SK-N-SH (cell line): ENCODE data around the gene CA10.

ENCODE experiments used
- CTCF ChIP-seq: fragments of 200-600 bp; sonication (generic); IDR thresholded peaks from 2 replicates; pipeline ENCODE4 v1.6.1; 2017; ENCODE audit warnings: antibody characterized with exemption, mild to moderate bottlenecking, moderate library complexity
- EP300 ChIP-seq, 2 experiments: IDR thresholded peaks; 2 replicates each; pipeline versions ENCODE4 v1.4.0 to v1.6.1; 2012; ENCODE audit warnings: borderline replicate concordance in 1 of 2, low read depth in 1 of 2, low read length in 1 of 2
- EZH2phosphoT487 ChIP-seq: fragments of 200-600 bp; sonication (generic); IDR thresholded peaks from 2 replicates; pipeline ENCODE4 v1.6.1; 2017; ENCODE audit warnings: low read depth, mixed run types, mild to moderate bottlenecking, antibody characterized with exemption, moderate library complexity, borderline replicate concordance
- MAX ChIP-seq: IDR thresholded peaks from 2 replicates; pipeline ENCODE4 v1.4.0; 2012; ENCODE audit warnings: low read depth
- MXI1 ChIP-seq: IDR thresholded peaks from 2 replicates; pipeline ENCODE4 v1.6.1; 2012; ENCODE audit warnings: mild to moderate bottlenecking, low read depth, low read length, improper control_type of control experiment
- NFIC ChIP-seq: IDR thresholded peaks from 2 replicates; pipeline ENCODE4 v1.4.0; 2012; ENCODE audit warnings: borderline replicate concordance
- POLR2AphosphoS5 ChIP-seq: IDR thresholded peaks from 2 replicates; pipeline ENCODE4 v1.6.1; 2012; ENCODE audit warnings: low read depth, low read length
- RAD21 ChIP-seq: IDR thresholded peaks from 2 replicates; pipeline ENCODE4 v1.6.1; 2012; ENCODE audit warnings: mild to moderate bottlenecking, low read length
- RFX5 ChIP-seq: IDR thresholded peaks from 2 replicates; pipeline ENCODE4 v1.6.1; 2012; ENCODE audit warnings: mild to moderate bottlenecking, improper control_type of control experiment, low read length
- TAF1 ChIP-seq: IDR thresholded peaks from 2 replicates; pipeline ENCODE4 v1.6.1; 2012; ENCODE audit warnings: low read depth, mild to moderate bottlenecking, low read length, moderate library complexity, borderline replicate concordance
- TF ChIP-seq, protein P1 (sequence below): IDR thresholded peaks from 2 replicates; pipeline ENCODE4 v1.6.1; 2012; ENCODE audit warnings: mild to moderate bottlenecking, low read depth, low read length, moderate library complexity

GRCh38 chr17:51751072-51751471 is 407.4 kb downstream of the CA10 start:
- TF ChIP-seq, protein P1, sequence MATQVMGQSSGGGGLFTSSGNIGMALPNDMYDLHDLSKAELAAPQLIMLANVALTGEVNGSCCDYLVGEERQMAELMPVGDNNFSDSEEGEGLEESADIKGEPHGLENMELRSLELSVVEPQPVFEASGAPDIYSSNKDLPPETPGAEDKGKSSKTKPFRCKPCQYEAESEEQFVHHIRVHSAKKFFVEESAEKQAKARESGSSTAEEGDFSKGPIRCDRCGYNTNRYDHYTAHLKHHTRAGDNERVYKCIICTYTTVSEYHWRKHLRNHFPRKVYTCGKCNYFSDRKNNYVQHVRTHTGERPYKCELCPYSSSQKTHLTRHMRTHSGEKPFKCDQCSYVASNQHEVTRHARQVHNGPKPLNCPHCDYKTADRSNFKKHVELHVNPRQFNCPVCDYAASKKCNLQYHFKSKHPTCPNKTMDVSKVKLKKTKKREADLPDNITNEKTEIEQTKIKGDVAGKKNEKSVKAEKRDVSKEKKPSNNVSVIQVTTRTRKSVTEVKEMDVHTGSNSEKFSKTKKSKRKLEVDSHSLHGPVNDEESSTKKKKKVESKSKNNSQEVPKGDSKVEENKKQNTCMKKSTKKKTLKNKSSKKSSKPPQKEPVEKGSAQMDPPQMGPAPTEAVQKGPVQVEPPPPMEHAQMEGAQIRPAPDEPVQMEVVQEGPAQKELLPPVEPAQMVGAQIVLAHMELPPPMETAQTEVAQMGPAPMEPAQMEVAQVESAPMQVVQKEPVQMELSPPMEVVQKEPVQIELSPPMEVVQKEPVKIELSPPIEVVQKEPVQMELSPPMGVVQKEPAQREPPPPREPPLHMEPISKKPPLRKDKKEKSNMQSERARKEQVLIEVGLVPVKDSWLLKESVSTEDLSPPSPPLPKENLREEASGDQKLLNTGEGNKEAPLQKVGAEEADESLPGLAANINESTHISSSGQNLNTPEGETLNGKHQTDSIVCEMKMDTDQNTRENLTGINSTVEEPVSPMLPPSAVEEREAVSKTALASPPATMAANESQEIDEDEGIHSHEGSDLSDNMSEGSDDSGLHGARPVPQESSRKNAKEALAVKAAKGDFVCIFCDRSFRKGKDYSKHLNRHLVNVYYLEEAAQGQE = no peak
- TF ChIP-seq CTCF (no peak), RFX5 (no peak), RAD21 (no peak), MAX (no peak), POLR2AphosphoS5 (no peak), TAF1 (no peak), EP300 (IDR thresholded peaks at IDR 0.05; ENCODE audit: borderline replicate concordance in 1 of 2, low read depth in 1 of 2, low read length in 1 of 2) (no peak), EZH2phosphoT487 (no peak), NFIC (no peak), MXI1 (no peak)
